CD4-positive, alpha-beta memory T cell (primary cell): Measurements from ENCODE around the gene TMEM225B. TPM values are rescaled to one million over a fixed set of nuclear protein-coding genes. Genes with fewer than 3 reads are reported as not detected.
"Not testable (repeated sequence)": the region's sequence is repeated elsewhere in the genome, so short reads cannot be mapped to it uniquely, and the experiment has no call there.

ENCODE experiments used
- CTCF ChIA-PET: fragments of 350-600 bp; sonication (Branson Sonifier 250); formaldehyde crosslinking; loops from one replicate; lab custom pipeline; 2021; ENCODE audit warnings: inconsistent platforms; ENCODE audit not compliant: partially characterized antibody; lab: Charles Lee
- POLR2A ChIA-PET: fragments of 350-600 bp; sonication (Branson Sonifier 250); formaldehyde crosslinking; loops from one replicate; lab custom pipeline; 2021; ENCODE audit not compliant: partially characterized antibody; lab: Charles Lee
- DNase-seq, 5 donors: peaks; one replicate each; pipeline versions ENCODE4 v3.0.0 to v3.0.0-alpha.2; 2020 to 2022; ENCODE audit warnings: mixed read lengths in 1 of 5
- H3K27ac ChIP-seq: one replicate; pipeline ENCODE4 v1.7.0; 2013; ENCODE audit warnings: low read depth, low read length
- H3K27me3 ChIP-seq: 2 replicates; pipeline ENCODE4 v1.7.0; 2013; ENCODE audit warnings: mild to moderate bottlenecking, low read length, moderate library complexity; ENCODE audit not compliant: insufficient read depth
- H3K36me3 ChIP-seq: 2 replicates; pipeline ENCODE4 v1.7.0; 2013; ENCODE audit warnings: mild to moderate bottlenecking, low read length, moderate library complexity; ENCODE audit not compliant: insufficient read depth
- H3K4me1 ChIP-seq: 2 replicates; pipeline ENCODE4 v1.7.0; 2013; ENCODE audit warnings: mild to moderate bottlenecking, low read length, moderate library complexity; ENCODE audit not compliant: insufficient read depth
- H3K4me3 ChIP-seq, 2 donors: one replicate each; pipeline ENCODE4 v1.7.0; 2013; ENCODE audit warnings: low read length in 2 of 2, mild to moderate bottlenecking in 1 of 2
- H3K9me3 ChIP-seq, 2 donors: one replicate each; pipeline ENCODE4 v1.7.0; 2013; ENCODE audit warnings: low read length in 2 of 2, control low read depth in 1 of 2; ENCODE audit not compliant: control insufficient read depth in 1 of 2
- H3K27ac Mint-ChIP-seq, 7 donors: one replicate each; pipeline ENCODE4 v1.8.0; 2020 to 2021; ENCODE audit warnings: mixed read lengths in 7 of 7, mild to moderate bottlenecking in 6 of 7, inconsistent platforms in 3 of 7, moderate library complexity in 3 of 7
- H3K27me3 Mint-ChIP-seq, 2 donors: one replicate each; pipeline ENCODE4 v1.8.0; 2020 to 2021; ENCODE audit warnings: mixed read lengths in 2 of 2
- H3K36me3 Mint-ChIP-seq, 2 donors: one replicate each; pipeline ENCODE4 v1.8.0; 2020 to 2021; ENCODE audit warnings: mixed read lengths in 2 of 2, inconsistent platforms in 1 of 2, mild to moderate bottlenecking in 1 of 2
- H3K4me1 Mint-ChIP-seq, 4 donors: one replicate each; pipeline ENCODE4 v1.8.0; 2020 to 2021; ENCODE audit warnings: mixed read lengths in 4 of 4, mild to moderate bottlenecking in 1 of 4
- H3K4me3 Mint-ChIP-seq, 8 donors: one replicate each; pipeline ENCODE4 v1.8.0; 2020 to 2021; ENCODE audit warnings: mixed read lengths in 8 of 8, mild to moderate bottlenecking in 7 of 8, moderate library complexity in 6 of 8, inconsistent platforms in 3 of 8
- H3K9me3 Mint-ChIP-seq, 8 donors: one replicate each; pipeline ENCODE4 v1.8.0; 2020 to 2021; ENCODE audit warnings: mixed read lengths in 8 of 8, mild to moderate bottlenecking in 5 of 8, inconsistent platforms in 3 of 8, moderate library complexity in 1 of 8
- intact Hi-C: fragments of 100-400 bp; cut with micrococcal nuclease; formaldehyde crosslinking; loops from one replicate; pipeline ENCODE4 v1.15.1; 2023
- polyA plus RNA-seq, 2 donors: library from polyadenylated mRNA; unstranded; fragments of 300-500 nt; fragmentation: Illumina TruSeq; gene quantifications; one replicate each; pipeline ENCODE4 v1.2.3, GENCODE V29; 2021
- total RNA-seq, 2 experiments: library from RNA; stranded (reverse); gene quantifications; one replicate each; pipeline ENCODE4 v1.2.3, GENCODE V29; 2021

The TMEM225B gene
- total and polyA plus RNA-seq, 4 experiments from 2014 or later = 0.61 to 1.1 (median 1.0) TPM

- no peaks in the 10 kb centered on the region for H3K9me3 ChIP-seq
- Mint-ChIP-seq H3K9me3 (no peaks in the 10 kb centered on the region), H3K4me3 (no peak overlapping the region), H3K27me3 (no peaks in the 10 kb centered on the region), H3K4me1 (peaks cover 9 to 18% (median 15%) of the 10 kb centered on the region in 4 donors), H3K36me3 (peaks cover 21 to 29% of the 10 kb centered on the region in 2 donors), H3K27ac (peak overlapping the region in 2 of 7 donors; percentile 25 to 53)
- H3K36me3 ChIP-seq = peaks cover 9% of the 10 kb centered on the region
- H3K27me3 ChIP-seq = no peaks in the 10 kb centered on the region
- H3K4me3 ChIP-seq = no peak overlapping the region
- intact Hi-C loops = no loop called here
- H3K27ac ChIP-seq = no peak overlapping the region
- POLR2A ChIA-PET = interaction anchor here (1.9 kb wide), 1 partner anchor 18 kb away, joined by 6 read pairs; the partner anchor contains the start of gene ZNF655
- no peak for DNase-seq
- peaks cover 10% of the 10 kb centered on the region for H3K4me1 ChIP-seq
- CTCF ChIA-PET = no interaction called here
These were observed 21.8 kb upstream of the TMEM225B start for GRCh38 chr7:99576251-99576650.

GRCh38 chr7:99579281-99579955 is 18.6 kb upstream of the TMEM225B start:
- Histone ChIP-seq H3K27me3 (no peaks in the 10 kb centered on the region), H3K36me3 (no peaks in the 10 kb centered on the region), H3K9me3 (no peaks in the 10 kb centered on the region), H3K4me1 (peaks cover 10% of the 10 kb centered on the region), H3K27ac (peak overlapping the region; percentile 23), H3K4me3 (peak overlapping the region; percentile 52 to 59)
- Mint-ChIP-seq H3K27ac (peak overlapping the region in 6 of 7 donors; percentile 25 to 75 (median 58)), H3K9me3 (no peaks in the 10 kb centered on the region), H3K4me1 (peaks cover 9 to 20% (median 13%) of the 10 kb centered on the region in 4 donors), H3K4me3 (peak overlapping the region; percentile 85 to 96 (median 92)), H3K27me3 (no peaks in the 10 kb centered on the region), H3K36me3 (peaks cover 0 to 3% of the 10 kb centered on the region in 2 donors)
- ChIA-PET CTCF (interaction anchor here (0.6 to 1.6 kb wide), 3 partner anchors 20 to 214 kb away, joined by 3 to 5 read pairs (median 3); no protein-coding TSS in a partner anchor), POLR2A (interaction anchor here (0.6 to 2.1 kb wide), 5 partner anchors 8 to 74 kb away, joined by 3 to 24 read pairs (median 6); partner anchors contain the start of genes ZKSCAN5 and ZNF655)
- peak in 1 of 5 donors; percentile 39 for DNase-seq
- intact Hi-C loops = no loop called here

DNA sequence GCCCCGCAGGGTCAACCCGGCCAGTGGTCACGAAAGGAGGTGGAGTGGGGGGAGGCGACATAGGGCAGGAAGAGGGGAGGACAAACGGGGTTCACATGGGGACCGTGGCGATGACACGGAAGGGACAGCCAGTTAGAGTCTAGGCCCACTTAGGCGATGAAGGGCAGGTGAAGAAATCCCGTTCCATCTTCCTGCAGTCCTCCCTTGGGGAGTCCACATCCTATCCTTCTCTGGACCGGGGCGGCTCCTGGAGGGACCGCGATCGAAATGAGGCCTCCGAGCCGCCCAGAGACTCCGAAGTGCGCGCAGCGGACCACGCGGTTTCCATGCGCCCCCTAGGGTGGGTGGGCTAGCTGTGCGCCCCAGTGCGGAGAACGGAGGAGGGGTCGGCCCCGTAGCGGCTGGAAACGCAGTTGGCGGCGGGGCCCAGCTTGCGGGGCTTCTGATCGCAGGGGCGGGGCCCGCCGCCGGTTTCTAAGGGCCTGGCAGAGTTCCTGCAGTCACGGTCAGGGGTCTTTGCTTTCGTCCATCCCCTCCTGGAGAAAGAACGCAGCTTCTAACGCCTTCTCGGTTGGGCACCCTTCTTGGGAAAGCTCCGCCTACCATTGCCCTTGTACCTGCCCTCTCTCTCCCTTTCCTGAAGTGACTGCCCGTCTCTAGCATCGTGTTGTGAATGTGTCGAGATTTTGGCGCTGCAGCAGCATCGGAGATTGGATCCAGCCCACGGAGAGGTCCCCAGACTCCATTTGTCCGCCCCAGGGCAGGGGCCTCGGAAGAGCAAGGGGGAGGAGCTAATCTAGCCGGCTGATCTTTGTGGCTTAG is 17.9 kb upstream of the TMEM225B start:
- peak overlapping the region; percentile 85 to 96 (median 92) for H3K4me3 Mint-ChIP-seq
- peaks cover 10% of the 10 kb centered on the region for H3K4me1 ChIP-seq
- no peaks in the 10 kb centered on the region for H3K9me3 ChIP-seq
- peak; percentile 38 to 59 (median 44) for DNase-seq
- peak overlapping the region; percentile 2 to 95 (median 89) for H3K27ac Mint-ChIP-seq
- CTCF ChIA-PET = interaction anchor here (0.6 to 1.6 kb wide), 6 partner anchors 20 to 1011 kb away, joined by 3 to 5 read pairs (median 3); no protein-coding TSS in a partner anchor
- peaks cover 9 to 20% (median 13%) of the 10 kb centered on the region in 4 donors for H3K4me1 Mint-ChIP-seq
- H3K36me3 Mint-ChIP-seq = no peaks in the 10 kb centered on the region
- H3K27me3 Mint-ChIP-seq = no peaks in the 10 kb centered on the region
- peak overlapping the region; percentile 52 to 59 for H3K4me3 ChIP-seq
- H3K36me3 ChIP-seq = no peaks in the 10 kb centered on the region
- peak overlapping the region; percentile 23 for H3K27ac ChIP-seq
- intact Hi-C loops = loop anchor here (2.0 kb wide), 1 partner anchor 37 kb away; the partner anchor contains the start of gene ZSCAN25
- H3K9me3 Mint-ChIP-seq = no peaks in the 10 kb centered on the region
- H3K27me3 ChIP-seq = no peaks in the 10 kb centered on the region
- POLR2A ChIA-PET = interaction anchor here (0.6 to 2.1 kb wide), 7 partner anchors 9 to 171 kb away, joined by 3 to 24 read pairs (median 3); partner anchors contain the start of genes BUD31, FAM200A, PDAP1 and ZKSCAN5

- H3K9me3 Mint-ChIP-seq, H3K36me3 ChIP-seq, H3K36me3 Mint-ChIP-seq, H3K4me1 ChIP-seq, H3K9me3 ChIP-seq, H3K27me3 ChIP-seq, H3K27me3 Mint-ChIP-seq, DNase-seq: not testable (repeated sequence)
- intact Hi-C loops = loop anchor here (2.0 kb wide), 1 partner anchor 36 kb away; the partner anchor contains the start of gene ZSCAN25
- H3K4me1 Mint-ChIP-seq = peaks cover 9 to 20% (median 13%) of the 10 kb centered on the region in 4 donors
- Histone ChIP-seq H3K4me3 (peak overlapping the region; percentile 52 to 59), H3K27ac (peak overlapping the region; percentile 23)
- H3K27ac Mint-ChIP-seq = peak overlapping the region in 6 of 7 donors; percentile 57 to 95 (median 89)
- H3K4me3 Mint-ChIP-seq = peak overlapping the region; percentile 85 to 96 (median 92)
- ChIA-PET POLR2A (interaction anchor here (1.0 to 2.1 kb wide), 6 partner anchors 22 to 172 kb away, joined by 3 to 24 read pairs (median 4); partner anchors contain the start of genes BUD31, FAM200A, PDAP1 and ZKSCAN5), CTCF (interaction anchor here (0.6 to 1.6 kb wide), 6 partner anchors 21 to 1011 kb away, joined by 3 to 5 read pairs (median 3); no protein-coding TSS in a partner anchor)
These were observed 17.2 kb upstream of the TMEM225B start for GRCh38 chr7:99580778-99581332.

- H3K9me3 ChIP-seq = no peaks in the 10 kb centered on the region
- POLR2A ChIA-PET = no interaction called here
- no peak overlapping the region for H3K27ac Mint-ChIP-seq
- DNase-seq = no peak
- no peak overlapping the region for H3K4me3 ChIP-seq
- H3K9me3 Mint-ChIP-seq = no peaks in the 10 kb centered on the region
- intact Hi-C loops = no loop called here
- H3K27me3 Mint-ChIP-seq = peaks cover 6 to 12% of the 10 kb centered on the region in 2 donors
- H3K4me3 Mint-ChIP-seq = no peak overlapping the region
- CTCF ChIA-PET = no interaction called here
- H3K27me3 ChIP-seq = no peaks in the 10 kb centered on the region
- H3K36me3 Mint-ChIP-seq = no peaks in the 10 kb centered on the region
- no peaks in the 10 kb centered on the region for H3K36me3 ChIP-seq
- no peaks in the 10 kb centered on the region for H3K4me1 ChIP-seq
- no peak overlapping the region for H3K27ac ChIP-seq
- no peaks in the 10 kb centered on the region for H3K4me1 Mint-ChIP-seq
These were observed 9.2 kb upstream of the TMEM225B start for GRCh38 chr7:99588868-99589267.

DNA sequence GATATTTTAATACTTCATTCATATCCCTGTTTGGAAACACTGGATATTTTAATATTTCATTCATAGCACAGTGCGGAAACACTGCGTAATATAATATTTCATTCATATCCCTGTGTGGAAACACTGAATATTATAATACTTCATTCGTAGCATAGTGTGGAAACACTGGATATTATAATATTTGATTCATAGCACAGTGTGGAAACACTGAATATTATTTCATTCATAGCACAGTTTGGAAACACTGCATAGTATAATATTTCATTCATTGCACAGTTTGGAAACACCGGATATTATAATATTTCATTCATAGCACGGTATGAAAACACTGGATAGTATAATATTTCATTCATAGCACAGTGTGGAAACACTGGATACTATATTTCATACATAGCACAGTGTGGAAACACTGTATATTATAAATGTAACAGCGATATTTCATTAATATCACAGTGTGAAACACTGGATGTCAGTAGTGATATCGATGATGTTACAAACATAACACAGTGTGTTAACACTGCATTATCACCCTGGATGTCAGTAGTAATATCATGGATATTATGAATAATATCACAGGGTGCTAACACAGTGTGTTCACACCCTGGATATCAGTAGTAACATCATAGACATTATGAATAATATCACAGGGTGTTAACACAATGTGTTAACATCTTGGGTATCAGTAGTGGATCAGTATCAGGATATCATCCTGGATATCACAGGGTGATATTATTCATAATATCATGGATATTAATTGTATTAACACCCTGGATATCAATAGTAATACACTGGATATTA is 2.9 kb upstream of the TMEM225B start:
- no peak for DNase-seq
- Histone ChIP-seq H3K4me3 (no peak overlapping the region), H3K9me3 (no peaks in the 10 kb centered on the region), H3K4me1 (no peaks in the 10 kb centered on the region), H3K27ac (no peak overlapping the region), H3K36me3 (no peaks in the 10 kb centered on the region), H3K27me3 (no peaks in the 10 kb centered on the region)
- intact Hi-C loops = no loop called here
- Mint-ChIP-seq H3K4me1 (no peaks in the 10 kb centered on the region), H3K36me3 (no peaks in the 10 kb centered on the region), H3K27me3 (no peaks in the 10 kb centered on the region), H3K9me3 (no peaks in the 10 kb centered on the region), H3K27ac (no peak overlapping the region), H3K4me3 (no peak overlapping the region)
- CTCF ChIA-PET = no interaction called here
- POLR2A ChIA-PET = no interaction called here
